Activated T-cell treated with anti-CD3 and anti-CD28 coated beads for 48 hours (primary cell): ENCODE measurements around the gene HDAC9.

Experiments used
- DNase-seq: peaks from one replicate; pipeline ENCODE4 v3.0.0-alpha.2; 2020; ENCODE audit warnings: low read depth

HDAC9 gene

GRCh38 chr7:18659746-18660145, 164.2 kb downstream of the HDAC9 start:
- no peak for DNase-seq

- no peak for DNase-seq
Measured at GRCh38 chr7:18663321-18663720, 167.8 kb downstream of the HDAC9 start.

GRCh38 chr7:18666107-18666728, 170.7 kb downstream of the HDAC9 start:
- DNase-seq = peak; percentile 43

GRCh38 chr7:18667466-18667865, 171.9 kb downstream of the HDAC9 start:
- DNase-seq = no peak

- DNase-seq = no peak
Measured at GRCh38 chr7:18671176-18671575, 175.6 kb downstream of the HDAC9 start.

- DNase-seq = no peak
Measured at GRCh38 chr7:18675579-18675978, 180.0 kb downstream of the HDAC9 start.

GRCh38 chr7:18679261-18679660, 183.7 kb downstream of the HDAC9 start:
- no peak for DNase-seq

- no peak for DNase-seq
Measured at GRCh38 chr7:18680576-18680975, 185.0 kb downstream of the HDAC9 start.

- DNase-seq = no peak
Measured at GRCh38 chr7:18684916-18685315, 189.4 kb downstream of the HDAC9 start.

GRCh38 chr7:18685971-18686370, 190.4 kb downstream of the HDAC9 start:
- no peak for DNase-seq

- no peak for DNase-seq
Measured at GRCh38 chr7:18689551-18689950, 194.0 kb downstream of the HDAC9 start.

GRCh38 chr7:18693406-18693805, 197.9 kb downstream of the HDAC9 start:
- no peak for DNase-seq

GRCh38 chr7:18693816-18694215, 198.3 kb downstream of the HDAC9 start:
- DNase-seq = no peak

- DNase-seq = no peak
Measured at GRCh38 chr7:18694484-18694883, 198.9 kb downstream of the HDAC9 start.

- DNase-seq = no peak
Measured at GRCh38 chr7:18694911-18695310, 199.4 kb downstream of the HDAC9 start.

- DNase-seq = no peak
Measured at GRCh38 chr7:18698258-18698734, 202.7 kb downstream of the HDAC9 start.

GRCh38 chr7:18700147-18700546, 204.6 kb downstream of the HDAC9 start:
- DNase-seq = no peak

GRCh38 chr7:18702071-18702829, 206.7 kb downstream of the HDAC9 start:
- no peak for DNase-seq

GRCh38 chr7:18703685-18704084, 208.1 kb downstream of the HDAC9 start:
- no peak for DNase-seq

GRCh38 chr7:18706670-18707069, 211.1 kb downstream of the HDAC9 start:
- no peak for DNase-seq

GRCh38 chr7:18708204-18708603, 212.7 kb downstream of the HDAC9 start:
- DNase-seq = no peak

GRCh38 chr7:18715988-18716387, 220.4 kb downstream of the HDAC9 start:
- no peak for DNase-seq

- DNase-seq = no peak
Measured at GRCh38 chr7:18721429-18721828, 225.9 kb downstream of the HDAC9 start.

GRCh38 chr7:18724318-18724717, 228.8 kb downstream of the HDAC9 start:
- no peak for DNase-seq
